ENCODE results near the gene MCL1.
"Not testable (repeated sequence)": the region's sequence is repeated elsewhere in the genome, so short reads cannot be mapped to it uniquely, and the experiment has no call there.

Gene MCL1

DNA sequence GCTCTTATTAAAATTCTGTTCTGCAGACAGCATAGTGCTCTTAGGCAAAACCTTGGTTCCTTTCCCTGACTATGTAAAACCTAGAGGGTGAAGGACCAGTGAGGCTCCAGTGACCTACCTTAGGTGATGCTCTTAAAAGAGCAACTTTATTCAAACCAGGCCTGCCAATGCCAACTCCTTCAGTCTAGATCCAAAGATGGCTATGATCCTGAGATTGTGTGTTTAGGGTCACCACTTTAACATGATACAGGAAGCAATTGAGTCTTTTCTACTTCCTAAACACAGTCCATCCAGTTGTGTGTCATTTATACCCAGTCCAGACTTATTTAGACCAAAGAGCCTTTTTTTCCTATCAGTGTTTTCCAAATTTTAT is 10.8 kb downstream of the MCL1 start:
- no peak for DNase-seq (ENCODE audit: low spot score)

DNA sequence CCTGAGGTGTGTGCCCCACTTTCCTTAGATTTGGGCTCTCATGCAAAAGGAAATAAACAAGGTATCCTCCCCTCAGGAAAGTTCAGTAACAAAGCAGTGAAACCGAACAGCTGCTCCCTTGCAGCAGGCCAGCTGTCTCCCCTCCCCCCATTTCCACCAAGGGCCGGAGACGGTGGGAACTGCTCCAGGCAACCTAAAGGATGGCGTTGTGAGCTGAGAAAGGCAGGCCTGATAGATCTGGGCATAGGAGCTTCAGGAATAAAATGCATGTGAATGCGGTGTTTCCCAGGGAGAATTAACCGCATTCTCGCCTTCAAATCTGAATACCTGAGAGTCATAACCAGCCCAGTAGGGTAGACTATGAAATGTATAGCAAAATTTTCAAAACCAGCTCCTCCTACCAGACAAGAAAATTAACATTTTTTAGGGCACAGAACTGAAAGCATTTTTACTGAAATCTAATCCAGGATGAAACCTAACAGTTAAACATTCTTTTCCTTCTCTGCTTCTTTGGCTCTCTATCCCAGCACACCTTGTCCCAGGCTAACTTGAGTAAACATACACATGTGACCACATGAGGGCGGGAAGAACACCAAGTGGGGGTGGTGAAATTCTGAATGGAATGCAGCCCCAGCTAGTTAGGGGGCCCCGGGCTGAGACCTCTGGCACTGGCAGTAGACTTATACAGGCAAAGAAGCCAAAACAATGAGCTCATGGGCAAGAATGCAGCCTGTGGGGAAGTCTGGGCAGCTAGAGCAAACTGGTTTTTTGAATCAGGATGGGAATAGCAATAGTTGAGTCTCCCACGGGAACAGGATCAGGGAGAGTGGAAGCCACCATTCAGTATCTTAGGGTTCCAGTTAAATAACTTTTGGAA is 11.5 kb downstream of the MCL1 start:
- peak; percentile 63 for DNase-seq (ENCODE audit: low spot score)

DNA sequence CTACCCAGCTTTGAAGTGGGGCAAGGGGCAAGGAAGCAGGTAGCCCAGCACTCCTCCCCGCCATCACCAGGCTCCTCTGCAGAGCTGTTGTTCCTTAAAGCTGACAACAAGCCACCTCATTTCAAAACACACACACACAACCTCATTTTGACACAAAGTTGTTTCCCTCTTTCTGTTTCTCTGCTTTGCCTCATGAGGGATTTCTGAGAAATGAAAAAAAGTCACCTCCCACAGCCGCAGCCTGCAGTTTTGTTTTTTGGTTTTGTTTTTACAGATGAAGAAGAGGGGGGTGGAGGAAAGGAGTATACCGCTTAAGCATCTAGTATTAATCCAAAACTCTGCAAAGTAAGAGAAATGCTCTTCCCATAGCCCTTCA is 12.1 kb downstream of the MCL1 start:
- no peak for DNase-seq (ENCODE audit: low spot score)

DNA sequence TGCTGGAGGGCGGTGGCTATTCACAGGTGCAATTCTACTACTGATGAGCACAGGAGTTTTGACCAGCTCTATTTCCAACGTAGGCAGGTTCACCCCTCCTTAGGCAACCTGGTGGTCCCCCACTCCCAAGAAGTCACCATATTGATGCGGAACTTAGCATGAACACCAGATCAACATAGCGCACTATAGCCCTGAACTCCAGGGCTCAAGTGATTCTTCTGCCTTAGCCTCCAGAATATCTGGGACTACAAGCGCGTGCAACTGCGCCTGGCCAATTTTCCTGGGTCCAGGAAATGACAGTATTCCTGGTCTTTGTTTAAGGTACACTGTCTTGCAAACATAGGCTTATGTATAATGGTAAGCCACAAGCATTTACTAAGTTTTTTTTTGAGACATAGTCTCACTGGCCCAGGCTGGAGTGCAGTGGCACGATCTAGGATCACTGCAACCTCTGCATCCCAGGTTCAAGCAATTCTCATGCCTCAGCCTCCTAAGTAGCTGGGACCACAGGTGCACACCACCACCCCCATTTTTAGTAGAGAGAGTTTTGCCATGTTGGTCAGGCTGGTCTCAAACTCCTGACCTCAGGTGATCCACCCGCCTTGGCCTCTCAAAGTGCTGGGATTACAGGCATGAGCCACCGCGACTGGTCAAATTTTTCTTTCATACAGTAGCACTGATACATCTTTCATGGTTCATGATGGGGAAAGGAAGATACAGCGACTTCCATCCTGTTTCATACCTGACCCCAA is 12.6 kb downstream of the MCL1 start:
- DNase-seq (ENCODE audit: low spot score), result no peak

DNA sequence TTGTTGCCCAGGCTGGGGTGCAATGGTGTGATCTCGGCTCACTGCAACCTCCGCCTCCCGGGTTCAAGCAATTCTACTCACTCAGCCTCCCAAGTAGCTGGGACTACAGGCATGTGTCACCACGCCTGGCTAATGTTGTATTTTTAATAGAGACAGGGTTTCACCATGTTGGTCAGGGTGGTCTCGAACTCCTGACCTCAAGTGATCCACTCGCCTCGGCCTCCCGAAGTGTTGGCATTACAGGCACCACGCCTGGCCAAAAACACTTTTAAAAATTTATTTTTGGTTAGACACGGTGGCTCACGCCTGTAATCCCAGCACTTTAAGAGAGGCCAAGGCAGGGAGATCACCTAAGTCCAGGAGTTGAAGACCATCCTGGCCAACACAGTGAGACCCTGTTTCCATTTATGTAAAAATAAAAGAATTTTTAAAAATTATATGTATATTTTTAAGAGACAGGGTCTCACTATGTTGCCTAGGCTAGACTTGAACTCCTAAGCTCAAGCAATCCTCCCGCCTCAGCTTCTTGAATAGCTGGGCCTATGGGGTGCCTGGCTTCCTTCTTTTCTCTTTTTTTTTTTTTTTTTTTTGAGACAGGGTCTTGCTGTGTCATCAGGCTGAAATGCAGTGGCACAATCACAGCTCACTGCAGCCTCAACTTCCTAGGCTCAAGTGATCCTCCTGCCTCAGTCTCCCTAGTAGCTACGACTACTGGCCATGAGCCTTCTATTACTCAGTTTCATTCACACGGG is 14.0 kb downstream of the MCL1 start:
- DNase-seq (ENCODE audit: low spot score), result not testable (repeated sequence)

DNA sequence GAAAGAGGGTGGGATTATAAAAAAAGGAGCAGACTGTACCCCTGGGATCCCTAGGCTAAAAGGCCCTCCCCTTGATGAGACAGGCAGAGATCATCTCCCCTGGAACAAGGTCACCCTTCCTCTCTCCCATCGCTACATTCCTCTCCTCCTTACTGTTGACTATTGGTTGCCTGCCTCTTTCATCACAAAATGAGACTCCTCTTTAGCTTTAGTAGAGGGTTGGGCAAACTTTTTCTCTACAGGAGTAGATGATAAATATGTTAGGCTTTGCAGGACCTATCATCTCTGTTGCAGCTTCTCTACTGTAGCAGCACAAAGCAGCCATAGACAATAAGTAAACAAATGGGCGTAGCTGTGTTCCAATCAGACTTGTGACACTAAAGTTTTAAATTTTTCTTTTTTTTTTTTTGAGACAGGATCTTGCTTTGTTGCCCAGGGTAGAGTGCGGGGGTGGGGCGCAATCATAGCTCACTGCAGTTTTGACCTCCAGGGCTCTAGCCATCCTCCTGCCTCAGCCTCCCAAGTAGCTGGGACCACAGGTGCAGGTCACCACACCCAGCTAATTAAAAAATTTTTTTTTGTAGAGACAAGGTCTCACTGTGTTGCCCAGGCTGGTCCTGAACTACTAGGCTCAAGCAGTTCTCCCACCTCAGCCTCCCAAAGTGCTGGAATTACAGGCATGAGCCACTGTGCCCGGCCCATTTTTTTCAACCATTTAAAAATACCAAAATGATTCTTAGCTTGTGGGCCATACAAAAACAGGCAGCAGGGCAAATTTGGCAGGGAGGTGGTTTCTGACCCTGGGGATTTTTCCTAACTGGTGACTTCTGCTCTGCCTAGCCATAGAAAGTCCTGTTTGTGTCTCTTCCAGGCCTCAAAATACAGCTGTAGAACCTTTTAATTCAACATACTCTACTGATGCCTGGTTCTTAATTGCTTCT is 15.1 kb downstream of the MCL1 start:
- DNase-seq (ENCODE audit: low spot score), result no peak

DNA sequence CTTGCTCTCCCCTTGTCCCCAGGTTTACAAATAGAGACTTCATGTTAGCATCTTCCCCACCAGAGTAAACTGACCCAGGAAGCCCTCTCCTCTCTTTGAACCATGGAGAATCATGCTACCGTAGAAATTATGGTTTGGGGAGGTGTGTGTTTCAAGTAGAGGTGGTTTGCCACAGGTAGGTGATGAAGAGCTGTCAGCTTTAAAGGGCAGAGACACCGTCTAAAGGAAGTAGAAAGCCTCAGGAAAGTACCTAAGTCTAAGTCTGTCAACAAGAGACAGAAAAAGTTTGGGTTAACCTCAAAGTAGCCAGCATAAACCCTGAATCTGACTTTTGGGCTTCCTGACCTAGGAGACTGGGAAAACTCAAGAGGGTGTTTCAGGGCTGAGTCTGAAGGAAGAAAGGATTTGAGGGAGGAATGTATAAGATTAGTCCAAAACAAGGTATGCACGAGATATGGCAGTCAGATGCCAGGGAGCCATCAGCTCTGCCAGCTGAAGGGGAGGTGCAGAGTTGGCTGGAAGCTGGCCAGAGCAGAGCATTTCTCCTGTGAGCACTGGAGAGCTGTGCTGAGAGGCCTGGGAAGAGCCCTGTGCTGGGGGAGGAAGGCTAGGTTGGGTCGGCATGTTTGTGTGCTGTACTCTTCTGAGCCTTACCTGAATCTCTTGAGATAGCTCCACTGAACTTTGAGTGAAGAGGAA is 15.9 kb downstream of the MCL1 start:
- no peak for DNase-seq (ENCODE audit: low spot score)

DNA sequence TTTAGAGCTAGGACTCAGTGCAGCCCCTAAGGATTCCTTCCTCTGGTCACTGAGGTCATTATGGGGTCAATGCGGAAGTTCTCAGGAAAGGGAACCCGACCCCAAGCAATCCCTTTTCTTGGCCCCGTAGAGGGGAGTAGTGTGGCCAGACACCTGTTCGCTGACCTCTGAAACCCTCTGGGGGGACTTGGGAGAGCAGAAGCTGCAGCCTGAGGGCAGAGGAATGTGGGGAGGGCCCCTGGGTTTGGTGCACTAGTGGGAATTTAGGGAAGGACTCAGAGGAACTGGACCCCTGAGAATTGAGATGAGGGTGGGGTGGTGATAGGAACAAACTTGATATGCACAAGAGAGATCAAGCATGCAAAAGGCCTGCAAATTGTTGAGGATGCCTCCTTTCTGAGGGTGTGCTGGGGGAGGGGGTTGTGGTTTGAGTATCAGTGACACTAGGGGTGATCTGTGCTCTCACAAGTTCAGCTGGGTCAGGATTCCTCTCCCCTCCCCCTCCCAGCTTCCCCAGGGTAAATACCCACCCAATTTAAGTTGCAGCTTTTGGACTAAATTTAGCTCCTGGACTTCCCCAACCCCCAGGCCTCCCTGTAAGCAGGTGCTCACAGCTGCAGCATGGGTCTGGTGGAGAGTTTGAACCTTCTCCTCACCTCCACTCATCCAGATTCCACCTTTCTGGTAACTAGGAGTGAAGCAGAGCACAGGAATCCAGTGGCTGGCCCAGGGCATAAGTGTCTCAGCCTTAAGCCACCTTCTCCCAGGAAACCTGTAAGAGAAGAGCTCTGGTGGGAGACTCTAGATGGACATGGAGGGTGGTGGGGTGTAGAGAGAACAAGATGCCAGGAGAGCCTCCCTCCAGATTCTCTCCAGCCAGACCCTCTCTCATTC is 16.7 kb downstream of the MCL1 start:
- DNase-seq (ENCODE audit: low spot score), result no peak

DNA sequence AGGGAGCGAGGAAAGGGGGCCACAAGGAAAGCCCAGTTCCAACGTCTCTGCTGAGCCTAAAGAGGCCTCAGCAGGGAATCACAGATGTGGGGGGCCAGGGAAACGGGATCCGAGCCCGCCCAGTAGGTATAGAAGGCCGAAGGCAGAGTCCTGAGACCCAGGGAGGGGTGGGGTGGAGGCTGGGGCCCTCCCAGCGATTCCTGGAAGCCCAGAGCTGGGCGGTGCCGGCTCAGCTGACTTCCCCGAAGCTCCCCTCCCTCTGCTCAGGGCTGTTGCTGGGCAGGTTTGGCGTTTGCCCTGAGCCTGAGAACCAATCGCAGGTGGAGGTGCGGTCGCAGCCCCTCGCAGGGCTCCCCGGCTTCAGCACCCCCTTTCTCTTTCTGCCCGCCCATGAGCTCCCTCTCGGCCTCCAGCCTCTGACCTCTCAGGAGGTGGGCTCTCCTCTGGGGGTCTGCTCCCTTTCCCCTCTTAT is 17.4 kb downstream of the MCL1 start:
- DNase-seq (ENCODE audit: low spot score), result peak; percentile 50

DNA sequence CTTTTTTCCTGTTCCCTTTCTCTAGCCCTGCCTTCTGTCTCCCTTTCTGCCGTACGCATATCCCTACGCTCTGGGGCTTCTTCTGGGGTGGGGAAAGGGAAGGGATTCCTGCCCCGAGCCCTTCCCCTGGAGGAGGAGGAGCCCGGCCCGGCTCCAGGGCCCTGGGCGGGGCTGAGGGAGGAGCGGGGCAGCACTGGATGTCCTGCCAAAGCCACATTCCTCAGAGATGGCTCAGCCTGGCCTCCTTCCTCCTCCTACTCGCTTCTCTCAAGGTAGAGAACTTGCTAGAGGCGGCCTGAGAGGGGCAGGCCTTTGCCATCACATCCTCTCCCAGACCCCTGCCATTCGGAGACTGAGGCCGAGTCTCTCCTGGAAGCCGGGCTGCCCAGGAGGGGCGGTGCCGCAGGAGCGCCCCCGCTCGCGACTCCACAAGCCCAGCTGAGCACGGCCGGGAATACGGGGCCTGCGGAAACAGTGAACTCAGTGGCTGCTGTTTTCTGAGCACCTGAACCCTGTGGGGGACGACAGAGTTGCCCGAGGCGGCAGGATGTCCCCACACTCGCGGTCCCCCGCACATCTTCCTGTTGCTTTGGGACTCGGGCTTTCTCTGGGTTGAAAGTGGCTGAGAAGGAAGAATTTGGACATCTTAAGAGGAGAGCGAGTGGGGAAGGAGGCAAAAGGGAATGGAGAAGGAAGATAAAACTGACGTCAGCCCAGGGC is 18.0 kb downstream of the MCL1 start:
- DNase-seq (ENCODE audit: low spot score), result peak; percentile 86

DNA sequence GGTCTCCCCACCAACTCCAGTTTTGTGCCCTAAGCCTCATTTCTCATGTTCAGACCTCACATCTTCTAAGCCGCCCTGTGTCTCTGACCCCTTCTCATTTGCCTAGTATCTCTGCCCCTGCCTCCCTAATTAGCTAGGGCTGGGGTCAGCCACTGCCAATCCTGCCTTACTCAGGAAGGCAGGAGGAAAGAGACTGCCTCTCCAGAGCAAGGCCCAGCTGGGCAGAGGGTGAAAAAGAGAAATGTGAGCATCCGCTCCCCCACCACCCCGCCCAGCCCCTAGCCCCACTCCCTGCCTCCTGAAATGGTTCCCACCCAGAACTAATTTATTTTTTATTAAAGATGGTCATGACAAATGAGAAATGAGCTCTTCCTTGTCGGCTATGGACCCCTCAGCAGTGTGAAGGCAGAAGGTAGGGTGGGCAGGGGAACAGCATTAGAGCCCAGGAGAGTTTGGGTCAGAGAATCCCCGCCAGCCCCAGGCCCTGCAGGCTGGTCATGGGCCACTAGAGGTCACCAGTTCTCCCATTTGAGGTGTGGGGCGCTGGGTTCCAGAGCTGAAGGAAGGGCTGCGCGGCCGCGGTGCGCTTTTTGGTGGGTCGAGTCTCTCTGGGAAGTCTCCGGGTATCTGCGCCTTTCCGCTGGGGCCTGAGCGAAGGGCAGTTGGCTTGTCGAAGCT is 18.7 kb downstream of the MCL1 start:
- DNase-seq (ENCODE audit: low spot score), result peak; percentile 65

DNA sequence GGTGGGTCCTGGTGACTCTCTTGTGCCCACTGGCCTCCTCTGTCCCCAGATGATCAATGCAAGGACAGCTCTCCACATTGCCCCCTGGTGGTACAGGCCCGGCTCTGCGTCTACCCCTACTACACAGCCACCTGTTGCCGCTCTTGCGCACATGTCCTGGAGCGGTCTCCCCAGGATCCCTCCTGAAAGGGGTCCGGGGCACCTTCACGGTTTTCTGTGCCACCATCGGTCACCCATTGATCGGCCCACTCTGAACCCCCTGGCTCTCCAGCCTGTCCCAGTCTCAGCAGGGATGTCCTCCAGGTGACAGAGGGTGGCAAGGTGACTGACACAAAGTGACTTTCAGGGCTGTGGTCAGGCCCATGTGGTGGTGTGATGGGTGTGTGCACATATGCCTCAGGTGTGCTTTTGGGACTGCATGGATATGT is 19.4 kb downstream of the MCL1 start:
- no peak for DNase-seq (ENCODE audit: low spot score)

DNA sequence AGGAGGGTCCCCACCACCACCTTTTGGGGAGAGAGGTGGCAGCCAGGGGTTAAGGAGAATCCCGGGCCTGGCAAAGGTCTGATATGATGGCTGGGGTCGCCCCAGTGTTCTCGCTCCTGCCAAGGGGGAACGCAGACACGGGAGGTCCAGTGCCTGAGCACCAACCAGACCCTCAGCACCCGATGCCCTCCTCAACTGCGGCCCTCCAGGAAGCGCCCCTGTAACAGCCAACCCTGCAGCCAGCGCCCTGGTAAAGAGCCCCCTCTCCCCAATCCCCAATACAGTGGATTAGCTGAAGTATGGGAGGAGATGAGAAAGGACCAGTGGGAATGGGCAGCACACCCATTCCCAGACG is 19.8 kb downstream of the MCL1 start:
- DNase-seq (ENCODE audit: low spot score), result no peak

DNA sequence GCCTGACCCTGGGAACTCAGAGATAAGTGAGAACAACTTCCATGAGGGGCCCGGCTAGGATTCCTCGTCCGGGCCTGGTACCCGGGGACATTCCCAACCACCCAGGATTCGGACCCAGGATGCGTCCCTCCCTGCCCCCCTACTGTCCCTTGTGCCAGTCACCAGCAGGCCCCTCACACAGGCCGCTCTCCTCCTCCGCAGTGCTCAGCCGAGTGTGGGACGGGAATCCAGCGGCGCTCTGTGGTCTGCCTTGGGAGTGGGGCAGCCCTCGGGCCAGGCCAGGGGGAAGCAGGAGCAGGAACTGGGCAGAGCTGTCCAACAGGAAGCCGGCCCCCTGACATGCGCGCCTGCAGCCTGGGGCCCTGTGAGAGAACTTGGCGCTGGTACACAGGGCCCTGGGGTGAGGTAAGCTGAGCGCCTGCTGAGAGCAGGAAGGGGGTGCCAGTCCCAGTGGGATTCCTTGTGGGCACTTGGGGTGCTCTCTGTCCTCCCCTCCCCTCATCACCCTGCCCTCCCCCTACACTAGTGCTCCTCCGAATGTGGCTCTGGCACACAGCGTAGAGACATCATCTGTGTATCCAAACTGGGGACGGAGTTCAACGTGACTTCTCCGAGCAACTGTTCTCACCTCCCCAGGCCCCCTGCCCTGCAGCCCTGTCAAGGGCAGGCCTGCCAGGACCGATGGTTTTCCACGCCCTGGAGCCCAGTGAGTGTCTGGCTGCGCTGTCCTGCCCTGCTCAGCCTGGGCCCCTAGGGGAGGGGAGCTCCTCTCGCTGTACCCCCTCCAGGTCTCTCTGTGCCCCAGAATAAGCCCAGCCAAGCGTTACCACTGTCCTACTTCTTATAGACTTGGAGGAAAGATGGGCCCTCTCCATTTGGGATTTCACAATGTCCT is 20.4 kb downstream of the MCL1 start:
- no peak for DNase-seq (ENCODE audit: low spot score)

DNA sequence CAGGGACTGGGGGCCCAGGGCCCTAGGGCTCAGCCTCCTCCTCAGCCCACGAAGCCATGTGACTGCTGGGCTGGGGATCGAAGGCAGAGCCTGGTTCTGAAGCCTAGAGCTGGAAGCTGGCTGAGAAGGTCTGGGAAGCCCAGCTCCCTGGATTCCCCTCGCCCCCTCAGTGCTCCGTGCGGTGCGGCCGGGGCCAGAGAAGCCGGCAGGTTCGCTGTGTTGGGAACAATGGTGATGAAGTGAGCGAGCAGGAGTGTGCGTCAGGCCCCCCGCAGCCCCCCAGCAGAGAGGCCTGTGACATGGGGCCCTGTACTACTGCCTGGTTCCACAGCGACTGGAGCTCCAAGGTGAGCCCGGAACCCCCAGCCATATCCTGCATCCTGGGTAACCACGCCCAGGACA is 21.1 kb downstream of the MCL1 start:
- no peak for DNase-seq (ENCODE audit: low spot score)

DNA sequence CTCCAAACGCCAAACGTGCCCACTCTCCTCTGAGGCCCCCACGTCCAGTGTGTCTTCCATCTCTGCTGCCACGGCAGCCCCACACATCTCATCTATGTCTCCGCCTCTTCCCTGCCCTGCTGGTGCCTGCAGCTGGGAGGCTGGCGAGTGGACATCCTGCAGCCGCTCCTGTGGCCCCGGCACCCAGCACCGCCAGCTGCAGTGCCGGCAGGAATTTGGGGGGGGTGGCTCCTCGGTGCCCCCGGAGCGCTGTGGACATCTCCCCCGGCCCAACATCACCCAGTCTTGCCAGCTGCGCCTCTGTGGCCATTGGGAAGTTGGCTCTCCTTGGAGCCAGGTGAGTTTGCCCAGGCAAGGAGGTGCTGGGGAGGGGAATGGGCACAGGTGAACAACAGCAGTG is 21.6 kb downstream of the MCL1 start:
- DNase-seq (ENCODE audit: low spot score), result no peak

DNA sequence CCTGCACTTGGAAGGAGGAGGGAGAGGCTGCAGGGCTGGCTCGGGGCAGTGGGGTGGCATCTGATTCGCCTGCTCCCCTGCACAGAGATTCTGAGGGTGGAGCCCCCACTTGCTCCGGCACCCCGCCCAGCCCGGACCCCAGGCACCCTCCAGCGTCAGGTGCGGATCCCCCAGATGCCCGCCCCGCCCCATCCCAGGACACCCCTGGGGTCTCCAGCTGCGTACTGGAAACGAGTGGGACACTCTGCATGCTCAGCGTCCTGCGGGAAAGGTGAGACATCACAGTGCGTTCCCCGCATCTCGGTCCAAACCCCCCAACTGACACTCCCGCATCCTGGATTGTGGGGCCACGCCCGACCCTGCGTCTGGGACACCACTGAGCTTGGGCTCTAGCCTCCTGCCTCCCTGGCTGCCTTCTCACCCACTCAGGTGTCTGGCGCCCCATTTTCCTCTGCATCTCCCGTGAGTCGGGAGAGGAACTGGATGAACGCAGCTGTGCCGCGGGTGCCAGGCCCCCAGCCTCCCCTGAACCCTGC is 22.3 kb downstream of the MCL1 start:
- DNase-seq (ENCODE audit: low spot score), result no peak
